ENCODE results near the gene TECPR2.

The TECPR2 gene

DNA sequence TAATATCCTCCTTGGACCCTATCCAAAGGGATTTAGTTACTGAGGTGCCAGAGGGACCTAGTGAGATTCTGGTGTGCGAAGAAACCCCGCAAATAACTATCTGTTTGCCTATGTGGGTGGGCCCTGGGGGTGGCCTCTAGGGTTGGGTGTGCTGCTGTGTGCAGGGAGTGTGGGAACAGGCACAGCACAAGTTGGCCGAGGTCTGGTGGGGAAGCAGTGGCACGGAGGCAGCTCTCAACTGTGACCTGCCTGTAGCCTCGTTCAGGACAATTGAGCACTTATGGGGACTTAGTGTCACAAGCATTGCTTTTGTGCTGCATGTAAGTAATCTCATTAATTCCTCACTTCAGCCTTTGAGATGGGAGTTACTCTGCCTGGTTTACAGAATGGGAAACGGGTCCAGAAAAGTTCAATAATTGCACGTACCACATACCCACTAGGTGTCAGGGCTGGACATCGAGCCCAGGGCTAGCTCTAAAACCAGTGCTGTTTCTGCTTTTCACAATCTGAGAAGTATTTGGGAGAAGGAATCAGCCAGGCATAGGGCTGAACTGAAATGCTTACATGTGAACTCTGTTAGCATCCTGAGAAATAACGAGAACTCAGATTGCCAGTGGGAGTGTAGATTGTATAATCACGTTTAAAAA, 58.8 kb downstream of the TECPR2 start:
- Histone ChIP-seq H3K27me3 (ENCODE audit: control insufficient read depth, insufficient read depth, low read length) (no peaks in the 10 kb centered on the region), H3K4me3 (ENCODE audit: low read length) (no peak overlapping the region), H3K4me1 (ENCODE audit: control insufficient read depth, insufficient read depth, low read length) (peaks cover 1% of the 10 kb centered on the region), H3K27ac (ENCODE audit: low read depth, low read length) (no peak overlapping the region), H3K36me3 (ENCODE audit: control insufficient read depth, insufficient read depth, low read length) (peaks cover 4% of the 10 kb centered on the region), H3K9ac (ENCODE audit: low read length) (no peak overlapping the region)

DNA sequence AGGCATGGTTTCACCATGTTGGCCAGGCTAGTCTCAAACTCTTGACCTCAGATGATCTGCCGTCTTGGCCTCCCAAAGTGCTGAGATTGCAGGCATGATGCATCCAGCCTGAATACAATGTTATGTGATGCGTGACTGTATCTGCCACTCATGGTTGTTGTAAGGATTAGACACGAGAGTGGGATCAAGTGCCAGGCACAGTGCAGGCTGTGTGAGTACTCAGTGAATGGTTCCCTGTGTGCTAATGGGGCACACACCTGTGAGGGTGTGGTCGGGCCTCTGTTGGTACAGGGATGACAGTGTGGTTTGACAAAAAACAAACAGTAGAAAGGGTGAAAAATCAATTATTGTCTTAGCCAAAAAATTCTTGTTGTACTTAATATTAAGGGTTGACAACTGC, 61.8 kb downstream of the TECPR2 start:
- Histone ChIP-seq H3K9ac (ENCODE audit: low read length) (no peak overlapping the region), H3K27ac (ENCODE audit: low read depth, low read length) (no peak overlapping the region), H3K36me3 (ENCODE audit: control insufficient read depth, insufficient read depth, low read length) (peaks cover 4% of the 10 kb centered on the region), H3K4me1 (ENCODE audit: control insufficient read depth, insufficient read depth, low read length) (no peaks in the 10 kb centered on the region), H3K27me3 (ENCODE audit: control insufficient read depth, insufficient read depth, low read length) (no peaks in the 10 kb centered on the region), H3K4me3 (ENCODE audit: low read length) (no peak overlapping the region)

DNA sequence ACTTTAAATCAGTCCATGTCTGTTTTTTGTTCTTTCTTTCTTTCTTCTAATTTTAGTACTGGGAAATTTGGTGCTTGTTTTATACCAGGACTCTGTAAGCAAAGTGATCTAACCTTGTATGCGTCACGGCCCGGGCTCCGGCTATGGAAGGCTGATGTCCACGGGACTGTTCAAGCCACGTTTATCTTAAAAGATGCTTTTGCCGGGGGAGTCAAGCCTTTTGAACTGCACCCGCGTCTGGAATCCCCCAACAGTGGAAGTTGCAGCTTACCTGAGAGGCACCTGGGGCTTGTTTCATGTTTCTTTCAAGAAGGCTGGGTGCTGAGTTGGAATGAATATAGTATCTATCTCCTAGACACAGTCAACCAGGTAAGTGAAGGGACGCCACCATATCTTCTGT, 62.2 kb downstream of the TECPR2 start:
- no peaks in the 10 kb centered on the region for H3K4me1 ChIP-seq (ENCODE audit: control insufficient read depth, insufficient read depth, low read length)
- peaks cover under 1% of the 10 kb centered on the region for H3K36me3 ChIP-seq (ENCODE audit: control insufficient read depth, insufficient read depth, low read length)
- no peaks in the 10 kb centered on the region for H3K27me3 ChIP-seq (ENCODE audit: control insufficient read depth, insufficient read depth, low read length)
- no peak overlapping the region for H3K27ac ChIP-seq (ENCODE audit: low read depth, low read length)
- no peak overlapping the region for H3K4me3 ChIP-seq (ENCODE audit: low read length)
- H3K9ac ChIP-seq (ENCODE audit: low read length), result no peak overlapping the region

DNA sequence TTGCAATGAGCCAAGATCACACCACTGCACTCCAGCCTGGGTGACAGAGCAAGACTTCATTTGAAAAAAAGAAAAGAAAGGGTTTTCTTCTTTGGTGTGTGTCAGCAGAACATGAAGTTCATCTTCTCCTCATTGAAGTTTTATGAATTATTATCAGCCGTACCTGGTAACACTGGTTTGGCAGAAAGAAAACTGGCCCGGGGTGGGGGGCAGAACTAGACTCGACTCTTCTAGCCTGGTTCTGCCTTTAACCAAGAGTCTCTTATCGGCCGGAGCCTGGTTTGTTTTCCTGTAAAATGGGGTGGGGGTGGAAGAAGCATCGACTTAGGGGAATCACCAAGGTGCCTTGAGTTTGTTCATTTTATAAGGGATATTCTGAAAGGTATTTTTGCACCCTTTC, 64.1 kb downstream of the TECPR2 start:
- H3K36me3 ChIP-seq (ENCODE audit: control insufficient read depth, insufficient read depth, low read length), result no peaks in the 10 kb centered on the region
- H3K27me3 ChIP-seq (ENCODE audit: control insufficient read depth, insufficient read depth, low read length), result no peaks in the 10 kb centered on the region
- H3K27ac ChIP-seq (ENCODE audit: low read depth, low read length), result no peak overlapping the region
- H3K4me1 ChIP-seq (ENCODE audit: control insufficient read depth, insufficient read depth, low read length), result no peaks in the 10 kb centered on the region
- H3K9ac ChIP-seq (ENCODE audit: low read length), result no peak overlapping the region
- no peak overlapping the region for H3K4me3 ChIP-seq (ENCODE audit: low read length)

DNA sequence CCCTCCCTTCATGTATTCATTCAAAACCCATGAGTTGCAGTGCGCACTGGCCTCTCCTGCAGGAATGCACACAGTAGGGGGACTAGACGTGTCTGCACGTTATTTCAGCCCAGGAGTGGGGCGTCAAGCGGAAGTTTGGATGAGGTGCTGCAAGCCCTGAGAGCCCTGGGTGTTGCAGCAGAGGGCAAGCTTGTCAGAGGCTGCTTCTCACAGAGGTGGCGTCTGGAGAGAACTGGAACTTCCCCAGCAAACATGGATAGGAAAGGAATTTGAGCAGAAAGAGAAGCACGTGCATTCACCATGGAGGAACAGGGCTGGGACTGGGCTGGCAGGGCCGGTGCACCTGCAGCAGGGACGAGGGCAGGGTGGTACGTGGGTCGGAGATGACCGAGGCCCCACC, 64.9 kb downstream of the TECPR2 start:
- H3K4me3 ChIP-seq (ENCODE audit: low read length), result no peak overlapping the region
- no peaks in the 10 kb centered on the region for H3K36me3 ChIP-seq (ENCODE audit: control insufficient read depth, insufficient read depth, low read length)

DNA sequence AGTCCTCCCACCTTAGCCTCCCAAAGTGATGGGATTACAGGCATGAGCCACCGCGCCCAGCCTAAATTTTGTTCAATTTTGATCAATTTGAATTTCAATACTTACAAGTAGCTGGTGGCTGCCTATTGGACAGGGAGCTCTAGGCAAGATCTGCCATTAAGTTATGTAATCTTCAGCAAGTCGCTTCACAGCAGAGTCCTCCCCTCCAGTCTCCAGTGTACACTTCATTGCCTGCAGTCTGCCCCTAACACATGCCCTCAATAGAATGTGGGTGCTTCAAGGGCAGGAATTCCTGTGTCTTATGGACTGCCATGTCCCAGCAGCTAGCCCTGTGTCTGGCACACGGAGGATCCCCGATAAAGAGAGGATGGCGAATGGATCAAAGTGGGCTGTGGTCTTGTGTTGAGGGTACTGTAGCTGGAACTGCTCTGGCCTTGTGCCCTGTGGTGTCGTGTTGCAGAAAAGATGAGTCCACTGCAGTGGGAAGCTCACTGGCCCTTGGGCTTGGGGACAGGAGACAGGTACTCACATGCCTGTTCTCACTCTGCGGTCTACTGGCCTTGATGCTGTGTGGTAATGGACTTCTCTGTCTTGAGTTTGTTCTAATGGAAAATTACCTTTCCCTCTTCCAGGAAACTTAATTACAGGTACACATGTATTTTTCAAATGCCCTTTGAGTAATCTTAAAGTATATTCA, 67.6 kb downstream of the TECPR2 start:
- Histone ChIP-seq H3K4me3 (ENCODE audit: low read length) (no peak overlapping the region), H3K27ac (ENCODE audit: low read depth, low read length) (no peak overlapping the region), H3K4me1 (ENCODE audit: control insufficient read depth, insufficient read depth, low read length) (no peaks in the 10 kb centered on the region), H3K9ac (ENCODE audit: low read length) (no peak overlapping the region), H3K36me3 (ENCODE audit: control insufficient read depth, insufficient read depth, low read length) (peaks cover 8% of the 10 kb centered on the region), H3K27me3 (ENCODE audit: control insufficient read depth, insufficient read depth, low read length) (no peaks in the 10 kb centered on the region)

More for the DNA sequence above, 64.9 kb downstream of the TECPR2 start:
- H3K4me1 ChIP-seq (ENCODE audit: control insufficient read depth, insufficient read depth, low read length), result no peaks in the 10 kb centered on the region
- H3K27me3 ChIP-seq (ENCODE audit: control insufficient read depth, insufficient read depth, low read length), result no peaks in the 10 kb centered on the region
- no peak overlapping the region for H3K27ac ChIP-seq (ENCODE audit: low read depth, low read length)
- H3K9ac ChIP-seq (ENCODE audit: low read length), result no peak overlapping the region

DNA sequence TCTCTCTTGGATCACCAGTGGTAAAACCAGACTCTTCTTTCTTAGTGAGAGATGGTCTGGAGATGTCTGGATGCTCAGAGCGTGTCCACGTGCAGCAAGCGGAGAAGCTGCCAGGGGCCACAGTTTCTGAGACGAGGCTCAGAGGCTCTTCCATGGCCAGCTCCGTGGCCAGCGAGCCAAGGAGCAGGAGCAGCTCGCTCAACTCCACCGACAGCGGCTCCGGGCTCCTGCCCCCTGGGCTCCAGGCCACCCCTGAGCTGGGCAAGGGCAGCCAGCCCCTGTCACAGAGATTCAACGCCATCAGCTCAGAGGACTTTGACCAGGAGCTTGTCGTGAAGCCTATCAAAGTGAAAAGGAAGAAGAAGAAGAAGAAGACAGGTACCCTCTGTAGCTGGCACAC, 69.0 kb downstream of the TECPR2 start:
- Histone ChIP-seq H3K27ac (ENCODE audit: low read depth, low read length) (no peak overlapping the region), H3K4me3 (ENCODE audit: low read length) (no peak overlapping the region), H3K9ac (ENCODE audit: low read length) (no peak overlapping the region), H3K27me3 (ENCODE audit: control insufficient read depth, insufficient read depth, low read length) (no peaks in the 10 kb centered on the region), H3K36me3 (ENCODE audit: control insufficient read depth, insufficient read depth, low read length) (peaks cover 9% of the 10 kb centered on the region), H3K4me1 (ENCODE audit: control insufficient read depth, insufficient read depth, low read length) (no peaks in the 10 kb centered on the region)

DNA sequence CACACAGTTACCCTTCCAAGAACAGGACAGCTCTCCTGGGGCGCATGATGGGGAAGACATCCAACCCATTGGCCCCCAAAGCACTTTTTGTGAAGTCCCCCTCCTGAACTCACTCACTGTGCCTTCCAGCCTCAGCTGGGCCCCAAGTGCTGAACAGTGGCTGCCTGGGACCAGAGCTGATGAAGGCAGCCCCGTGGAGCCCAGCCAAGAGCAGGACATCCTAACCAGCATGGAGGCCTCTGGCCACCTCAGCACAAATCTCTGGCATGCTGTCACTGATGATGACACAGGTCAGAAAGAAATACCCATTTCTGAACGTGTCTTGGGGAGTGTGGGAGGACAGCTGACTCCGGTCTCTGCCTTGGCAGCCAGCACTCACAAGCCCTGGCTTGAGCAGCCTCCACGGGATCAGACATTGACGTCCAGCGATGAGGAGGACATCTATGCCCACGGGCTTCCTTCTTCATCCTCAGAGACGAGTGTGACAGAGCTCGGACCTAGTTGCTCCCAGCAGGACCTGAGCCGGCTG, 72.0 kb downstream of the TECPR2 start:
- H3K36me3 ChIP-seq (ENCODE audit: control insufficient read depth, insufficient read depth, low read length), result peaks cover 9% of the 10 kb centered on the region
- H3K4me1 ChIP-seq (ENCODE audit: control insufficient read depth, insufficient read depth, low read length), result peaks cover 5% of the 10 kb centered on the region
- H3K4me3 ChIP-seq (ENCODE audit: low read length), result no peak overlapping the region
- no peak overlapping the region for H3K9ac ChIP-seq (ENCODE audit: low read length)
- no peak overlapping the region for H3K27ac ChIP-seq (ENCODE audit: low read depth, low read length)
- no peaks in the 10 kb centered on the region for H3K27me3 ChIP-seq (ENCODE audit: control insufficient read depth, insufficient read depth, low read length)

DNA sequence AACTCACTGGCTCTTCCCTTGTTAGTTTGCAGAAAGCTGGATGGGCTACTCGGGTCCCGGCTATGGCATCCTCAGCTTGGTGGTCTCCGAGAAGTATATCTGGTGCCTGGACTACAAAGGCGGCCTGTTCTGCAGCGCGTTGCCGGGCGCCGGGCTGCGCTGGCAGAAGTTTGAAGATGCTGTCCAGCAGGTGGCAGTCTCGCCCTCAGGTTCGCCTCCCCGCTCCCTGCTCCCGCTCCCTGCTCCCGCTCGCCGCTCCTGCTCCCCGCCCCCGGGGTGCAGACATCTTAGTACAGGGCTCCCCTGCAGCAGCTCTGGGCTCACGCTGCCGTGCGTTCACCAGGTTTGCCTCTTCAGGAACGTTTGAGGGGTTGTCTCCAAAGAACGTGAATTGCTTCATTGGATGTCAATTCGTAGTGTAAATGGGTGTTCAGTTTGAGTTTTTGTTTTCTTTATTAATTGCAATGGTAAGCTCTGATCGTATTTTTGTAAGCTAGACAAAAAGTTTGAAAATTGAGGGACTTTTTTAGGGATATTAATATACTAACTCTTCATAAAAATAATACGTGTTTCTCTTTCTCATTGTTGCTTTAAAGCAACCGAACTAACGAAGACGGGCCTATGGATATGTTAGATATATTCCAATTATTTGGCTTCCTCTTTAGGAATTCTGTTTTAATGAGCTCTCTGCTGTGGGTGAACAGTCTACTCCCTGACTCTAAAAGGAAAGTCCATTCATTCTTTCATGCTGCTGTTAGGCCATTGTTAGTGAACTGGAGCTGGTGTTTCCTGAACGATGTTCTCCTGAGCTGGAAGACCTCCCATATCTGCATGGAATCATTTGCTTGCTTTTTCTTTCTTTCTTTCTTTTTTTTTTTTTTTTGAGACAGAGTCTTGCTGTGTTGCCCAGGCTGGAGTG, 75.5 kb downstream of the TECPR2 start:
- H3K27ac ChIP-seq (ENCODE audit: low read depth, low read length), result no peak overlapping the region
- H3K9ac ChIP-seq (ENCODE audit: low read length), result no peak overlapping the region
- H3K36me3 ChIP-seq (ENCODE audit: control insufficient read depth, insufficient read depth, low read length), result peaks cover 20% of the 10 kb centered on the region
- peak overlapping the region; percentile 60 for H3K4me3 ChIP-seq (ENCODE audit: low read length)
- H3K27me3 ChIP-seq (ENCODE audit: control insufficient read depth, insufficient read depth, low read length), result no peaks in the 10 kb centered on the region
- H3K4me1 ChIP-seq (ENCODE audit: control insufficient read depth, insufficient read depth, low read length), result peaks cover 5% of the 10 kb centered on the region

DNA sequence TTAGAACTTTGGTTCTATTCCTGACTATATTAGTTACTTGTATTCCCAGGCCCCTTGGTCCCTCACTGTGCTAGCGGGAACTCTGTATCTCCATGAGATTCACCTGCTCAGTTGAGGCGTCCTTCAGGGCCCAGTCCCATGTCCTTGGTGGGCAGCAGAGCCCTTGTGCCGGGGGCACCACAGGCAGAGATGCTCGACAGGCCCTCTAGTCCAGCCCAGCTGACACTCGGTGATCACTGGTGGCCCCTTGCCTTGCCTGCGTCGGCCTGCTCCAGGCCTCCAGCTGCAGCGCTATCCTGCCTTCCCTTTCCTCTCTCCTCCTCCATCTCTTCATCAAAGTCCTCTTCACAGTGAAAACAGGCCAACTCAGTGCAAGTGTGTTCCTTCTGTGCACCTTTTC, 76.8 kb downstream of the TECPR2 start:
- Histone ChIP-seq H3K27ac (ENCODE audit: low read depth, low read length) (no peak overlapping the region), H3K4me1 (ENCODE audit: control insufficient read depth, insufficient read depth, low read length) (peaks cover 5% of the 10 kb centered on the region), H3K9ac (ENCODE audit: low read length) (no peak overlapping the region), H3K36me3 (ENCODE audit: control insufficient read depth, insufficient read depth, low read length) (peaks cover 26% of the 10 kb centered on the region), H3K4me3 (ENCODE audit: low read length) (no peak overlapping the region), H3K27me3 (ENCODE audit: control insufficient read depth, insufficient read depth, low read length) (no peaks in the 10 kb centered on the region)

DNA sequence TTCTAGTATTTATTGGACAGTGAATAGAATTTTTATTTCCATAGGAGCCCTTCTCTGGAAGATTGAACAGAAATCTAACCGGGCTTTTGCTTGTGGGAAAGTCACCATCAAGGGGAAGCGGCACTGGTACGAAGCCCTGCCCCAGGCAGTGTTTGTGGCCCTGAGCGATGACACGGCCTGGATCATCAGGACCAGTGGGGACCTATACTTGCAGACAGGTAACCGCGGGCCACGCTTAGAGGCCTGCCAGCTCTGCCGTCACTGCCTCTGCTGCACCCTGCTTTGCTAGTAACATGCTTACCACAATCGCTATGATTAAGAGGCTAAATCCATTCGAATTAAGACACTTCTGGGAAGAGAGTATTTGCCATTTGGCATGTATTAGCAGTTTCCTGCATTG, 77.7 kb downstream of the TECPR2 start:
- H3K4me1 ChIP-seq (ENCODE audit: control insufficient read depth, insufficient read depth, low read length), result peaks cover 5% of the 10 kb centered on the region
- H3K27me3 ChIP-seq (ENCODE audit: control insufficient read depth, insufficient read depth, low read length), result no peaks in the 10 kb centered on the region
- no peak overlapping the region for H3K27ac ChIP-seq (ENCODE audit: low read depth, low read length)
- peaks cover 25% of the 10 kb centered on the region for H3K36me3 ChIP-seq (ENCODE audit: control insufficient read depth, insufficient read depth, low read length)
- no peak overlapping the region for H3K9ac ChIP-seq (ENCODE audit: low read length)
- no peak overlapping the region for H3K4me3 ChIP-seq (ENCODE audit: low read length)

Data from rectal smooth muscle tissue (tissue), 1 donor.